ENCODE results near the gene SCMH1. TPM values are rescaled to one million over a fixed set of nuclear protein-coding genes. Genes with fewer than 3 reads are reported as not detected.

The SCMH1 gene
- total RNA-seq, 4 donors from 2014 or later, result 27.6 to 105 (median 48.5) TPM

- H3K4me1 ChIP-seq, result no peaks in the 10 kb centered on the region
- TF ChIP-seq, protein P1, sequence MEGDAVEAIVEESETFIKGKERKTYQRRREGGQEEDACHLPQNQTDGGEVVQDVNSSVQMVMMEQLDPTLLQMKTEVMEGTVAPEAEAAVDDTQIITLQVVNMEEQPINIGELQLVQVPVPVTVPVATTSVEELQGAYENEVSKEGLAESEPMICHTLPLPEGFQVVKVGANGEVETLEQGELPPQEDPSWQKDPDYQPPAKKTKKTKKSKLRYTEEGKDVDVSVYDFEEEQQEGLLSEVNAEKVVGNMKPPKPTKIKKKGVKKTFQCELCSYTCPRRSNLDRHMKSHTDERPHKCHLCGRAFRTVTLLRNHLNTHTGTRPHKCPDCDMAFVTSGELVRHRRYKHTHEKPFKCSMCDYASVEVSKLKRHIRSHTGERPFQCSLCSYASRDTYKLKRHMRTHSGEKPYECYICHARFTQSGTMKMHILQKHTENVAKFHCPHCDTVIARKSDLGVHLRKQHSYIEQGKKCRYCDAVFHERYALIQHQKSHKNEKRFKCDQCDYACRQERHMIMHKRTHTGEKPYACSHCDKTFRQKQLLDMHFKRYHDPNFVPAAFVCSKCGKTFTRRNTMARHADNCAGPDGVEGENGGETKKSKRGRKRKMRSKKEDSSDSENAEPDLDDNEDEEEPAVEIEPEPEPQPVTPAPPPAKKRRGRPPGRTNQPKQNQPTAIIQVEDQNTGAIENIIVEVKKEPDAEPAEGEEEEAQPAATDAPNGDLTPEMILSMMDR (IDR thresholded peaks at IDR 0.05), result no peak
- no peak for TF ChIP-seq POLR2A (IDR thresholded peaks at IDR 0.05)
- H3K36me3 ChIP-seq, result no peaks in the 10 kb centered on the region
- no peak overlapping the region for H3K27ac ChIP-seq
- no peak for DNase-seq
- H3K9me3 ChIP-seq, result peaks cover 0 to 4% of the 10 kb centered on the region in 2 donors
- no peak overlapping the region for H3K4me3 ChIP-seq
- intact Hi-C loops (cut with DNase I; ENCODE audit: low total_unique reads), result no loop called here
- H3K27me3 ChIP-seq, result no peaks in the 10 kb centered on the region
Observed at GRCh38 chr1:41169799-41170180, 72.3 kb downstream of the SCMH1 start.

DNA sequence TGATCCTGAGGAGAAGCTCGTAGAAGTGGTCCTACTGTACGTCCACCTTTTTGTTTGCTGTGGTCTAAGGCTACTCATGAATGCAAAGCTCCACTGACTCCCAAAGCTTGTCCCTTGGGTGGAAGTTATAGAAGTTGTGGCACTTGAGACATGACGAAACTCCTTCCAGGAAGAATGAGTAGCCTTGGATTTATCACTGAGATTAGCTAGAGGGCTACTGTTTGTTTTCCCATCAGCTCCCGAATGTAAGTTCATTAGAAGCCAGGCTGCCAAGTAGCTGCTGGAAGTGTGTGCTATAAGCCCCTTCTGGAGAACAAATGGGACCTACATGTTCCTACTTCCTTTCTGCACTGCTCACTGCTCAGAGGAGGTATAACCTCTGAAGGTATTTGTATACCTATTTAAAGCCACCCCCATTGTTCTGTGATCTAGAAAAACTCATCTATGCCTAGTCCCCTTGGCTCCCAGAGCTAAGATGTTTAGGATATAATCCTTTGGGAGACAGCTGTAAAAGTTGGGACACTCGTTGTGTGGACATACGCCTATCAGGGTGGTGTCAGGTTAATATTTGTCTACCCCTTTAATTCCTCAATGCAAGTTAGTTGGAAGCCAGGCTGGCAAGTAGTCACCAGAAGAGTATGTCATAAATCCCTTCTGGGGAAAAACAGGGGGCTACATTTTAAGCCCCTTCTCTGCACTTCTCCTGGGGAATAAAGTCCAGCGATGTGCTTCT, 72.9 kb downstream of the SCMH1 start:
- intact Hi-C loops (cut with DNase I; ENCODE audit: low total_unique reads), result no loop called here
- H3K4me3 ChIP-seq, result no peak overlapping the region
- DNase-seq, result no peak
- H3K9me3 ChIP-seq, result peaks cover 0 to 4% of the 10 kb centered on the region in 2 donors
- H3K36me3 ChIP-seq, result no peaks in the 10 kb centered on the region
- TF ChIP-seq, protein P1 (IDR thresholded peaks at IDR 0.05), result no peak
- TF ChIP-seq POLR2A (IDR thresholded peaks at IDR 0.05), result no peak
- H3K4me1 ChIP-seq, result no peaks in the 10 kb centered on the region
- H3K27me3 ChIP-seq, result no peaks in the 10 kb centered on the region
- H3K27ac ChIP-seq, result no peak overlapping the region

GRCh38 chr1:41167667-41168066, 74.4 kb downstream of the SCMH1 start:
- Histone ChIP-seq H3K27ac (no peak overlapping the region), H3K36me3 (no peaks in the 10 kb centered on the region), H3K9me3 (peaks cover 0 to 4% of the 10 kb centered on the region in 2 donors), H3K4me3 (no peak overlapping the region), H3K27me3 (no peaks in the 10 kb centered on the region), H3K4me1 (no peaks in the 10 kb centered on the region)
- intact Hi-C loops (cut with DNase I; ENCODE audit: low total_unique reads), result no loop called here
- no peak for TF ChIP-seq POLR2A (IDR thresholded peaks at IDR 0.05)
- TF ChIP-seq, protein P1 (IDR thresholded peaks at IDR 0.05), result no peak
- no peak for DNase-seq

GRCh38 chr1:41164727-41165126, 77.4 kb downstream of the SCMH1 start:
- TF ChIP-seq, protein P1 (IDR thresholded peaks at IDR 0.05), result no peak
- TF ChIP-seq POLR2A (IDR thresholded peaks at IDR 0.05), result no peak
- Histone ChIP-seq H3K9me3 (peaks cover 0 to 4% of the 10 kb centered on the region in 2 donors), H3K27ac (no peak overlapping the region), H3K4me1 (no peaks in the 10 kb centered on the region), H3K4me3 (no peak overlapping the region), H3K36me3 (no peaks in the 10 kb centered on the region), H3K27me3 (no peaks in the 10 kb centered on the region)
- DNase-seq, result no peak
- intact Hi-C loops (cut with DNase I; ENCODE audit: low total_unique reads), result no loop called here

GRCh38 chr1:41162441-41162840, 79.7 kb downstream of the SCMH1 start:
- Histone ChIP-seq H3K27ac (no peak overlapping the region), H3K36me3 (no peaks in the 10 kb centered on the region), H3K4me1 (no peaks in the 10 kb centered on the region), H3K4me3 (no peak overlapping the region), H3K9me3 (no peaks in the 10 kb centered on the region), H3K27me3 (no peaks in the 10 kb centered on the region)
- no peak for DNase-seq
- TF ChIP-seq, protein P1 (IDR thresholded peaks at IDR 0.05), result no peak
- TF ChIP-seq POLR2A (IDR thresholded peaks at IDR 0.05), result no peak
- intact Hi-C loops (cut with DNase I; ENCODE audit: low total_unique reads), result no loop called here

Data from uterus (tissue), 4 donors.